ENCODE results near the gene ENAH. TPM values are rescaled to one million over a fixed set of nuclear protein-coding genes. Genes with fewer than 3 reads are reported as not detected.

The ENAH gene
- polyA plus RNA-seq, 3 donors, result 0.12 TPM; not detected in 2

DNA sequence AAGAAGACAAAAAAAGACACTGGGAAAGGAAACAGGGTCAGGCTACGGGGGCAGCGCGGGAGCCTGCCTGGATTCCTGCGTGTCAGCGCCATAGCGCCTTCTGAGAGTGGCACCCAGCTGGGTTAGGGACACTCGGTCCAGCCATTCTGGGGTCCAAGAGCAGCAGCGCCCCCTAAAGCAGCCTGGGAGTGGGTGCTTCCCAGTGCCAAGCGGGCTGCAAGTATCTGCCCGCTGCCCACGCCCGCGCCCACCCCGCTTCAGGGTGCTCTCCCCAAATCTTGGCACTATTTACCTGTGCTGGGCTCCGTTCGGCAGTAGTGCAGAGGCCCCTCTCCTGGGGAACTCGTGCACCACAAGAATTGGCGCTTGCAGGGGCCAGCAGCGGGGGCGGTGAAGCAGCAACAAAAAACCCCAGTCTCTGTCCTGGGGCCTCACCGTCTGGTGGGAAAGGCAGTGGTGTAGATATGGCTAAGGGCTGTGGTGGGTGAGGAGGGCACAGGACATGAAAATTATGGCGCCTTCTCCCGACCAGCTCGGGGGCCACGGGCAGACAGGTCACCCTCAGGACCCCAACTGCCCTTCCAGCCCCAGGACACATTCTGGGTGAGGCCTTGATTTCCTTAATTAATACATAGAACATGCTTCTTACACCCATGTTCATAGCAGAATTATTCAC is 200.9 kb downstream of the ENAH start:
- H3K9ac ChIP-seq (ENCODE audit: insufficient read depth, low read length, poor library complexity, severe bottlenecking), result no peak overlapping the region
- intact Hi-C loops (cut with micrococcal nuclease), result loop anchor here in 1 of 2 donors (2.0 kb wide), 1 partner anchor 23 kb away; the partner anchor contains the start of gene LBR
- peaks cover 0 to 6% (median 3%) of the 10 kb centered on the region in 3 donors for H3K27me3 Mint-ChIP-seq (ENCODE audit: low read depth in 3 of 3)
- TF ChIP-seq, protein P1, sequence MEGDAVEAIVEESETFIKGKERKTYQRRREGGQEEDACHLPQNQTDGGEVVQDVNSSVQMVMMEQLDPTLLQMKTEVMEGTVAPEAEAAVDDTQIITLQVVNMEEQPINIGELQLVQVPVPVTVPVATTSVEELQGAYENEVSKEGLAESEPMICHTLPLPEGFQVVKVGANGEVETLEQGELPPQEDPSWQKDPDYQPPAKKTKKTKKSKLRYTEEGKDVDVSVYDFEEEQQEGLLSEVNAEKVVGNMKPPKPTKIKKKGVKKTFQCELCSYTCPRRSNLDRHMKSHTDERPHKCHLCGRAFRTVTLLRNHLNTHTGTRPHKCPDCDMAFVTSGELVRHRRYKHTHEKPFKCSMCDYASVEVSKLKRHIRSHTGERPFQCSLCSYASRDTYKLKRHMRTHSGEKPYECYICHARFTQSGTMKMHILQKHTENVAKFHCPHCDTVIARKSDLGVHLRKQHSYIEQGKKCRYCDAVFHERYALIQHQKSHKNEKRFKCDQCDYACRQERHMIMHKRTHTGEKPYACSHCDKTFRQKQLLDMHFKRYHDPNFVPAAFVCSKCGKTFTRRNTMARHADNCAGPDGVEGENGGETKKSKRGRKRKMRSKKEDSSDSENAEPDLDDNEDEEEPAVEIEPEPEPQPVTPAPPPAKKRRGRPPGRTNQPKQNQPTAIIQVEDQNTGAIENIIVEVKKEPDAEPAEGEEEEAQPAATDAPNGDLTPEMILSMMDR (IDR thresholded peaks at IDR 0.05), result no peak
- peaks cover 50% of the 10 kb centered on the region for H3K4me1 Mint-ChIP-seq
- H3K27ac ChIP-seq (ENCODE audit: low read depth in 1 of 2, low read length in 2 of 2), result no peak overlapping the region
- no peak overlapping the region for H3K4me3 ChIP-seq (replicated peaks in 1 of 3; ENCODE audit: low read depth in 2 of 3, low read length in 3 of 3)
- no peaks in the 10 kb centered on the region for H3K27me3 ChIP-seq (ENCODE audit: control insufficient read depth in 2 of 2, insufficient read depth in 2 of 2, low read length in 2 of 2)
- no peaks in the 10 kb centered on the region for H3K36me3 ChIP-seq (replicated peaks in 1 of 2; ENCODE audit: control insufficient read depth in 1 of 2, insufficient read depth in 2 of 2, low read length in 2 of 2)
- H4K20me1 ChIP-seq (ENCODE audit: insufficient read depth, low read length), result no peaks in the 10 kb centered on the region
- DNase-seq, result no peak
- H3K79me2 ChIP-seq (ENCODE audit: insufficient read depth, low read length), result no peaks in the 10 kb centered on the region
- H3K4me3 Mint-ChIP-seq, result no peak overlapping the region
- no peaks in the 10 kb centered on the region for H3K36me3 Mint-ChIP-seq
- WGBS (ENCODE audit: insufficient coverage), result 96% methylated on average over 23 of the region's 25 CpGs
- peaks cover 0 to 6% (median 2%) of the 10 kb centered on the region in 7 donors for H3K9me3 Mint-ChIP-seq
- no peaks in the 10 kb centered on the region for H3K9me3 ChIP-seq (replicated peaks in 1 of 2; ENCODE audit: control insufficient read depth in 1 of 2, insufficient read depth in 1 of 2, low read length in 2 of 2)
- H3K4me1 ChIP-seq (ENCODE audit: control insufficient read depth in 1 of 2, insufficient read depth in 2 of 2, low read length in 2 of 2), result peaks cover 48 to 58% of the 10 kb centered on the region in 2 donors
- H3K4me2 ChIP-seq (replicated peaks; ENCODE audit: extremely low read depth, low read length, poor library complexity, severe bottlenecking), result no peak overlapping the region
- H3K27ac Mint-ChIP-seq, result no peak overlapping the region
- no peak overlapping the region for H2AFZ ChIP-seq (ENCODE audit: insufficient read depth, low read depth, low read length, poor library complexity, severe bottlenecking)

DNA sequence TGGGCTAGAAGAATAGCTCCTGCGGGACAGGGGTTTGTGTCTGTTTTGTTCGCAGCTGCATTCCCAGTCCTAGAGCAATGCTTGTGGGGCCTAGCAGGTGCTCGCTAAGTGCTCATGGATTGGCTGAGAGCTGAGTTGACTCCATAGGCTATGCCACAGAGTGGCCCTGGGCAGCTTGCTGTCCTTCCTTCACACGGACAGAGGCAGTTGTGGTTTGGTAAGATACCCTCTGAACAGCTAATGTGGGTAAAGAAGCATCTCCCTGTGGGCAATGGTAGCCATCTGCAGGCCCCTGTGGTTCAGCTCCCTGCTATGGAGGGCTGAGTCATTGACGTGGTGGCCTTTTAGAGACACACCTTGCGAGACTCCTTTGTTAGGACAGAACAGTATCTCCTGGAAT is 201.6 kb downstream of the ENAH start:
- H4K20me1 ChIP-seq (ENCODE audit: insufficient read depth, low read length), result no peaks in the 10 kb centered on the region
- no peaks in the 10 kb centered on the region for H3K79me2 ChIP-seq (ENCODE audit: insufficient read depth, low read length)
- WGBS (ENCODE audit: insufficient coverage), result 77% methylated on average over 4 of the region's 6 CpGs
- H3K4me1 Mint-ChIP-seq, result peaks cover 56% of the 10 kb centered on the region
- no peak overlapping the region for H3K4me2 ChIP-seq (replicated peaks; ENCODE audit: extremely low read depth, low read length, poor library complexity, severe bottlenecking)
- H3K36me3 ChIP-seq (replicated peaks in 1 of 2; ENCODE audit: control insufficient read depth in 1 of 2, insufficient read depth in 2 of 2, low read length in 2 of 2), result no peaks in the 10 kb centered on the region
- H3K27ac Mint-ChIP-seq, result peak overlapping the region in 5 of 7 donors; percentile 79 to 94 (median 83)
- H3K27me3 Mint-ChIP-seq (ENCODE audit: low read depth in 3 of 3), result peaks cover 0 to 6% (median 3%) of the 10 kb centered on the region in 3 donors
- no peaks in the 10 kb centered on the region for H3K27me3 ChIP-seq (ENCODE audit: control insufficient read depth in 2 of 2, insufficient read depth in 2 of 2, low read length in 2 of 2)
- H2AFZ ChIP-seq (ENCODE audit: insufficient read depth, low read depth, low read length, poor library complexity, severe bottlenecking), result no peak overlapping the region
- peak overlapping the region; percentile 50 to 70 for H3K27ac ChIP-seq (ENCODE audit: low read depth in 1 of 2, low read length in 2 of 2)
- H3K9ac ChIP-seq (ENCODE audit: insufficient read depth, low read length, poor library complexity, severe bottlenecking), result no peak overlapping the region
- intact Hi-C loops (cut with micrococcal nuclease), result loop anchor here in 1 of 2 donors (2.0 kb wide), 1 partner anchor 23 kb away; the partner anchor contains the start of gene LBR
- H3K4me1 ChIP-seq (ENCODE audit: control insufficient read depth in 1 of 2, insufficient read depth in 2 of 2, low read length in 2 of 2), result peaks cover 54 to 65% of the 10 kb centered on the region in 2 donors
- H3K36me3 Mint-ChIP-seq, result no peaks in the 10 kb centered on the region
- TF ChIP-seq, protein P1 (IDR thresholded peaks at IDR 0.05), result no peak
- peaks cover 0 to 4% (median 2%) of the 10 kb centered on the region in 7 donors for H3K9me3 Mint-ChIP-seq
- no peaks in the 10 kb centered on the region for H3K9me3 ChIP-seq (replicated peaks in 1 of 2; ENCODE audit: control insufficient read depth in 1 of 2, insufficient read depth in 1 of 2, low read length in 2 of 2)
- no peak for DNase-seq
- H3K4me3 ChIP-seq (replicated peaks in 1 of 3; ENCODE audit: low read depth in 2 of 3, low read length in 3 of 3), result no peak overlapping the region
- H3K4me3 Mint-ChIP-seq, result no peak overlapping the region
